Putamen (tissue), 1 donor: ENCODE data around the gene STUM.

Experiments
- DNase-seq: peaks from one replicate; pipeline ENCODE4 v3.0.0-alpha.2; 2016; ENCODE audit warnings: low spot score

Gene STUM

DNA sequence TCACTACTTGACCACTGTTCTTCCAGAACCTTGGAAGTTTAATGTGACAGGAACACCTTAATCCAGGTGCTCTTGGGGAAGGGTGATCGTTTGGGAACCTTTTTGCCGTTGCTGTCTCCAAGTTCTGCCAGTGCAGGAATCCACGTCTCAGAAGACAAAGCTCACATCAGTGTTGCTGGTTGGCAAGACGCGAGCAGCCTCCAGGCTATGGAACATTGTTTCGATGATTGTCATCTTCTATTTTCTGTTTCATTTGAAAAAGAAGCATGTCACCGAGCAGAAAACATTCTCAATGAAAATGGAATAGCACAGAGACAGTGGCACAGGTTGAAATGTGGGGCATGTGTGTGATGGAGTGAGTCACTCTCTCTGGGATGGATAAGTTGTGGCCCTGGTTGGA, 11.7 kb downstream of the STUM start:
- no peak for DNase-seq

DNA sequence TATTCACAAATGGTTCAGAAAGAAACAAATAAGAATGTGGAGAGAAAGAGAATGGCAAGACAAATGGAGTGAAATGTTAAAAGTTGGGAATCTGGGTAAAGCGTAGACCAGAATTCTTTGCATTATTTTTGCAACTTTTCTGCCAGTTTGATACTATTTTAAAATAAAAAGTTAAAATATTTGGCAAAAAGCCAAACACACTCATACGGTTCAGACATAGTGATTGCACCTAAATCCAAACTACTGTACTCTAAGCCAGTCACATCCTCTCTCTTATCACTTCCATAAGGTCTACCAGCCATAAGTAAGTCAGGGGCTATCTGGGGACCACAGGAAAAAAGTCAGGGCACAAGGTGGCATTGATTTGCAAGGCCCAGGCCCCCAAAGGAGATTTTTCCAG, 14.4 kb downstream of the STUM start:
- no peak for DNase-seq

DNA sequence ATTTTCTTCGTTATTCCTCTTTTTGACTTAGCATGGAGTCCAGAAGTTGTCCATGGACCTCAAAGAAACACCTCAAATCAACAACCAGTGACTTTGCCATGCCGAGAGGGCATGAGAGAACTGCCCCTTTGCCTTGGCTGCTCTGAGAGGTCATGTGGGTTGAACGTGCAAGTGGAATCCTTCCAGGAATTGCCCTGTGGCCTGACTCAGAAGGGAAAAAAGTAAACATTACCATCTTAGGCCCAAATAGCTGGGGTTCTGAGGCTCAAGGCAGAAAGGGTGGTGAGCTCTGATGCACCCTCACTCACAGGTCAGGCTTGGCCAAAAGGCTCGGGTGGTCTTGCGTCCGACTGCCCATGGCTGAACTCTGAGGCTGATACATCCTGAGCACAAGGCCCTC, 15.1 kb downstream of the STUM start:
- no peak for DNase-seq

GRCh38 chr1:226565476-226565875, 16.9 kb downstream of the STUM start:
- no peak for DNase-seq

GRCh38 chr1:226566234-226566633, 17.7 kb downstream of the STUM start:
- DNase-seq, result peak; percentile 67

- no peak for DNase-seq
These were observed 18.2 kb downstream of the STUM start for GRCh38 chr1:226566760-226567159.

- no peak for DNase-seq
These were observed 19.7 kb downstream of the STUM start for GRCh38 chr1:226568077-226568831.

- no peak for DNase-seq
These were observed 20.6 kb downstream of the STUM start for GRCh38 chr1:226568975-226569741.

GRCh38 chr1:226569879-226570547, 21.4 kb downstream of the STUM start:
- no peak for DNase-seq

DNA sequence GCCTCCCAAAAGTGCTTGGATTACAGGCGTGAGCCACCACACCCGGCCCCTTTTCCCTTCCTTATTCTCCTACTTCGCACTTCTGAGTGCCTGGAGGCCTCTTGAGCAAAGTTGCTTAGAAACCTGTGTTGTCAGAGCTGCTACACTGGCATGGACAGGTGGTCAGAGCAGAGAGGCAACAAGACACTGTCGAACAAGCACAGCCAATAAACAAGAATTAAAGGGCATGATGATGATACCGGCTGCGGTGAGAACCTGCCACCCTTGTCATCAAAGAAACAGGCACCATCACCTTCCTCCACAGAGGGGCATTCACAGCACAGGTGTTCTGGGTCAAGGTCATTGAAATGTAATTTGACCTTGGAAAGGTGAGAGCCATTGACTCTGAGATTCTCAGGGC, 23.3 kb downstream of the STUM start:
- no peak for DNase-seq

DNA sequence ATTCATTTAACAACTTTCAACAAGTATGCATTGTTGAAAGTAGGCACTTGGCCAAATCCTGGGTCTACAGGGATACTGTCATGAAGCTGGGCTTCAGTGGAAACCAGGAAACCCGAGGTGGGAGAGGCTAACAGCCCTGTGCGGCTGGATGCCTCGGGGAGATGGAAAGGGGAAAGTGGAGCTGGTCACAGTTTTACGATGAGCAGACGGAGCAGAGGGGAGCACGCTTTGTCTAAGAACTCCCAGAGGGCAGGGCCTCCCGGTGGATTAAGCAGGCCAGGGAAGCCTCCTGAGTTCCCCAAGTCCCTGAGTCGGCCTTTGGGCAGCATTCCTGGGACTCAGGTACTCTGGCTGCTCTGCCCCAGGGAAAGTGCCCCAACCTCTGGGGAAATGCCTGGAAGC, 23.8 kb downstream of the STUM start:
- DNase-seq, result no peak

GRCh38 chr1:226574044-226574443, 25.5 kb downstream of the STUM start:
- DNase-seq, result no peak

DNA sequence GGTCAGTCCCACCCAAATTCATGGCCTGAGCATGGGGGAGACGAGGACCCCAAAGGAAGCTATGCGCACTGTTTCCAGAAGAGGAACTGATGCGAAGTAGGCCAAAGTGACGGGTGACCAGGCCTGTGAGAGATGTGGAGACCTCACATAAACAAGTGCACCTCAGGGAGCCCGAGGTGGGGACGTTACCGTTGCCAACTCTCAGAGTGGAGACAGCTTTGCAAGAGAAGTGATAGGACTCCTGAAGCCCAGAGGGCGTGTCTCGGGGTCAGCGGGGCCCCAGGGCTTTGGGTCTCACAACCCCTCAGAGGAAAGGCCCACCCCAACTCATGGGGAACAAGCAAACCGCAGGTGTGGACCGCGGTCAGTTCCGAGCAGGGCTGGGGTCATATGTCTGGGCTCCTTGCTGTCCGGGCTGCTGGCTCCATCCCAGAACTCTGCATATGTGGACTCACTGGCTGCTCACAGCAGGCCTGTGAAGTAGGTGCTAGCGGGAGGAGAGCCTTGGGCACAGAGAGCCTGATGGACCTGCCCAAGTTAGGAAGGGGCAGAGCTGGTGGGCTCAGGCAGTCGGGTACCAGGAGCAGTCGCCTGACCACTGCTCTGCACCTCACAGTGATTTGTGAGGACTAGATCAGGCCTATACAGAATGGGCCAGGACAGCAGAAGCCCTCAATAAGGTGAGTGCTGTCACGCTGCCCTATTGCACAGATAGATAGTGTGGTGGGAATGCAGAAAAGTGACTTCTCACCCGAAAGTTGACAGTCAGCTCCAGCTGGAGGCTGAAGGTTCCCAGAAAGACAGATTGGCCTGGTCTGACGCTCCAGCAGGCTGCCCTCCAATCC, 26.2 kb downstream of the STUM start:
- DNase-seq, result no peak

- no peak for DNase-seq
These were observed 26.8 kb downstream of the STUM start for GRCh38 chr1:226575436-226575720.

DNA sequence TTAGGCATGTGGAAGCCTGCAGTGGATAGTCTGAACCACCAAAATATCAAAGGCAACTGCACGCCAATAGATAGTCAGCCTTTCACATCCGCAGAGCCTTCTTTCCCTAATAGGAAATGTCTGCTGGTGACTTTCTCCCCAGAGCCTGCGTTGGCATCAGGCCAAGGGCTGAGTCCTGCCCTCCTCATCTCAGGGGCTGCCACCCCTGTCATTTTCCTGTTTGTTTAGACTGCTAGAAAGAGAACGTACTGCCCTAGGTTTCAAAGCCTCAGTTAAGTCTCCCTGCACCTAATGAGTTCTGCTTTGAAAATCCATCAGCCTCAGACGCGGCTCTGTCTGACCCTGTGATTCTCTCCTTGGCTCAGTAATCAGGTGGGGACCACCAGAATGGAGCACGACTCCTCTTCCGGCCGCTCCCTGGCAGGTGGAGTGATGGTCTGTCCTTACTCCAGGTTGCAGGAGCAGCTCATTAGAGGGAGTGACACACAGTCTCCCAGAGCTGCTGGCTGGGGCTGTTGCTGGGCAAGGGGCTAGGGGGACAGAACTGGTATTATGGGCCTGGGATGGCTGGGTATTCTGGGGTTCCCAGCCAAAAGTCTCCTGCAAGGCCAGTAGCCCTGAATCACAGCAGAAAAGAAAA, 27.3 kb downstream of the STUM start:
- no peak for DNase-seq

- no peak for DNase-seq
These were observed 28.0 kb downstream of the STUM start for GRCh38 chr1:226576601-226577000.

- no peak for DNase-seq
These were observed 29.0 kb downstream of the STUM start for GRCh38 chr1:226577401-226578180.

DNA sequence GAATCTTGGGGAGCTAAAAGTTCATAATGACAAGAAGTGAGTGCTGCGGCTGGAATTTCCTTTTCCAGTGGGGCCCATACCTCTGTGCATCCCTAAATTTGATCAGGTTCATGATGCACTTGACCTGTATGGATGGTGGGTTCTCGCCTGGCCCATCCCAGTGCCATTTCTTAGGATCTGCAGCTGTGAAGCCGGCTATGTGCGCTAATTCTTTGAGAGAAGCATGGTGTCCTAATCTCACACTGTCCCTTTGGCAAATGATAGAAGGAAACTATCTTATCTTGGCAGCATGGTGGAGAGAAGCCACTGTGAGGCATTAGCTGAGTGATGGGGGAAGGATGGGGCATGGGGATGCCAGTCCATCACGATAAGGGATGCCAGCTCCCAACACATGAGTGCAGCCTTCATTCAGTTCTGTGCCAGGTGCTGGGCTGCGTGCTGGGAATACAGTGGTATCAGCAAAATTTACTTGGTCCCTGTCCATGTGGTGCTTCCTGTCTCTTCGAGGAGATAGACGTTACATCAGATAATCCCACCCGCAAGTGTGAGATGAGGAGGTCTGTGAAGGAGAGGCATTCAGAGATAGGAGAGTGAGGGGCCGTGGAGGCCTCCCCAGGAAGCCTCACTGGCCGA, 30.5 kb downstream of the STUM start:
- no peak for DNase-seq

DNA sequence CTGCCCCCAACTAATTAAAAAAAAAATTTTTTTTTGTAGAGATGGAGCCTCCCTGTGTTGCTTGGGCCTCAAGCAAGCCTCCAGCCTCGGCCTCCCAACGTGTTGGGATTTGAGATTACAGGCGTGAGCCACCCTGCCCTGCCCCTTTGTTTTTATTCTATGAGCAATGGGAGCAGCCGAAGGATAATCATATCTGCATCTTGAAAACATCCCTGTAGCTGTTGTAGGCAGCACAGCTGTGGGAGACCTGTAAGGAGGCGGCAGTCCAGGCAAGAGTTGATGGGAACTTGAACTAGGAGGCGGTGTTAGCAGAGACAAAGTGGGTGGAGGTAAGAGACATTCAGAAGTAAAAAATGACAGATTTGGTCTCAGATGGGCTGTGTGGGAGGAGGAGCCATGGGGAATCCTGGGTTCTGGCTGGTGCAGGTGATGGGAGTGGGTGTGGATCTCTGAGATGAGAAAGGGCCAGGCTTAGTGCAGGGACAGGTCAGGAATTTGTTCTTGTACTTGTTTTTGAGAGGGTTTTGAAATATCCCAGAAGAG, 31.3 kb downstream of the STUM start:
- no peak for DNase-seq

DNA sequence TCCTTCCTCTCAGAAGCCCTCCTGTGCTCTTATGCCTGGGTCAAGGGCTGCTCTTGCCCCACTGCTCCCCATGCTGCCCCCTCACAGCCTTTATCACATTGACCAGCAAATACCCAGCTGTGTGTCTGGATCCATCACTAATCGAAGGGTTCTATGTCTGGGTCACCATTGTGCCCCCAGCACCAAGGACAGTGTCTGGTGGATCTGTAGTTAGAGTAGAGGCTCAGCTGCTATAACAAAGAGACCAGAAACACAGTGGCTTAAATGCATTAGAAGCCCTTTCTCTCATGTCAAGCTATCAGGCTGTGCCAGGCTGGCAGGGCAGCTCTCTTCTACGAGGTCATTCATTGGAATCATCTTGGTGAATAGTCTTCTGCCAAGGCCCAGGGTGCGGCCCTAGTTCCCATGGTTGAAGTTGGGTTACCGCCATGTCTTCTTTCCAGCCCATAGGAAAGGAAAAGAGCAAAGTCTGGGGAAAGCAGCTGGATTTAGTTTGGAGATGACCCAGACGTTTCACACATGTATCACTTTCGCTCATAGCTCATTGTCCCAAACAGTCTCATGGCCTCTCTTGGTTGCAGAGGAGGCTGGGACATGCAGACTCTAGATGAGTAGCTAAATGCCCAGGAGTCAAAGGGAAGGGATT, 32.2 kb downstream of the STUM start:
- DNase-seq, result no peak
